HG03064 (cell line): ENCODE measurements around the gene CLEC5A.
"Not testable (repeated sequence)": the region's sequence is repeated elsewhere in the genome, so short reads cannot be mapped to it uniquely, and the experiment has no call there.

ENCODE experiments used
- ATAC-seq: cut with Tn5 transposase; IDR thresholded peaks from one replicate; pipeline ENCODE4 v1.9.1; 2021; ENCODE audit warnings: low read depth; ENCODE audit not compliant: unreplicated experiment

CLEC5A gene

DNA sequence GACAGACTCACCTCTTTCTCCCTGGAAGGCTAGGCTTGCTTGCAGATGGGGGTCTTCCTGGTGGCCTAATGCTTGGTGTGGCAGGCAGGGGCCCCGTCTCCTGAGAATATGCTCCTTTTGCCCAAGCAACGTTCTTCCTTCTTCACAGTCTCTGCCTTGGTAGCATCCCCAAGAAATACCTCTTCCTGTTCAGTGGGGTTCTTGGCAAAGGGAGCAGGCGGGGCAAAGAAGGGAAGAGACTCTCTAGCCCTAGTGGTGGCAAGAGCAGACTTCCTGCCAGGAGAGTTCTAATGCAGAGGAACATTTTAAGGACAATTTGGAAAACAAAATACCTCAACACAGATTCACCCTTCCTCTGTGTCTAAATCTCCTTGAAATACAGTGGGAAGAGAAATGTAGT, at the start of gene CLEC5A:
Gene CLEC5A (minus strand): TSS at position 179 of the 400 bp plus-strand sequence. CDS start 682 bp downstream, outside the sequence.
- no peak for ATAC-seq

- ATAC-seq = no peak
These were observed 46.6 kb upstream of the CLEC5A start for GRCh38 chr7:141993354-141993753.

- no peak for ATAC-seq
These were observed 45.9 kb upstream of the CLEC5A start for GRCh38 chr7:141992688-141993087.

GRCh38 chr7:141992156-141992555, 45.4 kb upstream of the CLEC5A start:
- ATAC-seq = no peak

GRCh38 chr7:141991140-141991539, 44.4 kb upstream of the CLEC5A start:
- ATAC-seq = no peak

- no peak for ATAC-seq
These were observed 43.4 kb upstream of the CLEC5A start for GRCh38 chr7:141990011-141990725.

DNA sequence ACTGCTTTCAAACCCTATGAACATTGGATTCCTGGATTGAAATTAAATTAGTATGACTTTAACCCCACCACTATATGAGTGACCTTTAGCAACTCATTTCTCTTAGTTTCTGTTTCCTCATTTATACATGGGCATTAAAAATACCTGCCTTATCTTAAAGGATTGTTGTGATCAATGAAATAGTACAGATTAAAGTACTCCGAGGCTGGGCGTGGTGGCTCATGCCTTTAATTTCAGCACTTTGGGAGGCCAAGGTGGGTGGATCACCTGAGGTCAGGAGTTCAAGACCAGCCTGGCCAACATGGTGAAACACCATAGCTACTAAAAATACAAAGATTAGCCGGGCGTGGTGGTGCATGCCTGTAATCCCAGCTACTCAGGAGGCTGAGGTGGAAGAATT, 41.0 kb upstream of the CLEC5A start:
- not testable (repeated sequence) for ATAC-seq

DNA sequence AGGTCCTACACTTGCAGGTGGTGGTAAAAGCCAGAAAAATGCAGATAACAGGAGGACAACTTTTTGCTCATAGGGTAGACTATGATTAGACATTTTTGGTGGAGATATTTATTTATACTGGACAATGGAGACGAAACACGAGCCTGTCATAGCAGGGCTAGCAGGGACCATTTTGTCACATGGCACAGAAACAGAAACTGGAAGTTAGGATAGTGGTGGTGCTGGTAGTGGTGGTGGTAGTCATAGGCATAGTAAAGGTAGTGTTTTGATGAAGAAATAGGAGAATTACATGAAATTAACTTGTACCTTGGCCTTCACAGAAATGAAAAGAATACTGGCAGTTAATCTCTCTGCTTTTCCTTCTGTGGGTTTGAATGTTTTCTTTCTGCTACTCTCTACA, 40.1 kb upstream of the CLEC5A start:
- no peak for ATAC-seq

- ATAC-seq = not testable (repeated sequence)
These were observed 39.2 kb upstream of the CLEC5A start for GRCh38 chr7:141985926-141986325.

- no peak for ATAC-seq
These were observed 32.8 kb upstream of the CLEC5A start for GRCh38 chr7:141979568-141979967.

DNA sequence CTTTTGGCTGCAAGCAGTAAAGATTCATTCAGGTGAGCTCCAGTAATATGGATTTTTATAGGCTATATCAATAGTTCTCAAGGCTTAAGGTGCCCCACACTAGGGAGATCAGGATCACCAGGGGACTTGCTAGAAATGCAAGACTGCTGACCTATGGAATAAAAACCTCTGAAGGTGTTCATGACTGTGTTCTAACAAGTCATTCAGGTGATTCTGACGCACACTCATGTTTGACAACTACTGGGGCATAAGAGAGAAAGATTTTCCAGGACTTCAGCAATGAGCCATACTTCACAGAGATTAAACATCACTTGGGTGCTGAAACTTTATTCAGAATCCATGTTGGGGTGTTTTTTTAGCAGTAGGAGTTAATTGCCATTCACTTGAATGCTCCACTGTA, 31.6 kb upstream of the CLEC5A start:
- ATAC-seq = no peak

- ATAC-seq = no peak
These were observed 29.9 kb upstream of the CLEC5A start for GRCh38 chr7:141976524-141977245.

DNA sequence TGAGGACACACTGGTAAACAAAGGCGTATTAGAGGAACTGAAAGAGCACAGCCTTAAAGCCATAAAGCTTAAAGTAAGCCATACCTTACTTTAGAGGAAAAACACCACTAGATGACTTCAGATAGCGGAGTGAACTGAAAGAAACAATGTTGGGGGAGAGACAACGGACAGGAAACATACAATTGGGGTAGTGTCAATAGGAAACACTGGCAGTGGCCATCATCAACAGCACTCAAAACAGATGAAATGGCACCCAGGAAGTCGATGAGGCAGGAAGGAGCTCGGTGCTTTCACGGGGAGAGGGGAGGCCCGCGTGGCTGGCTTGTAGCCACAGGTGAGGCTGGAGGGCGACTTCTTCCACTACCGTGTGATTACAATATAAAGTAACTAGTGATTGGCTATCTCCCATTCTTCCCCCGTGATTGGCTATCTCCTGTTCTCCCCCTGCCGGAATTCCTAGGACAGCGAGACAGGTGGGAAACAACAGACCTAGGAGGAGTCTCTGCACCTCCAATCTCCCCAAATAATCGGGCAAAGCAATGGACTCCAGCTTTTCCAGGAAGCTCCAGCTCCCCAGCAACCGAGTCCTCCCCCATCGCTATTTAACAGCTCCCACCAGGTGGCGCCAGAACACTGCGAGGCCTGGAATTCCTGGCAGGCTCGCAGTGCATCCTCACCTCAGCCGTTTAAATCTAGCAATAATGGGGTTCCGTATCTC, 29.2 kb upstream of the CLEC5A start:
- ATAC-seq = peak; percentile 80

DNA sequence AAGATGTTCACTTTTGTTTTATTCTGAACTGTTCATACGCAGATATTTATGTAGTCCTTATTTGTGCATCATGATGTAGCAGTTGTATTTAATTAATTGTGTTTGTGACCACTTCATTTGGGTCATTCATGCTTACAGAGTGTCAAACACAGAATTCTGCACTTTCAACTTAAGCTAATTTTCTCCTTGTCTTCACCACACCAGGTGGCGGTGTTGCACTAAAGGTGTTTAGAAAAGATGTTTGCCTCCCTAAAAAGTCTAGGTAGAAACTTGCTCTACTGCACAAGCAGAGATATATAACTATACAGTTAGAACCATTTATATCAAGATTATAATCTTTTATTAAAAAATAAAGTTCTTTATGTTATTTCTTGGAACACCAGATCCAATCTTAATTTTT, 28.1 kb upstream of the CLEC5A start:
- no peak for ATAC-seq

GRCh38 chr7:141973673-141974072, 26.9 kb upstream of the CLEC5A start, which contains the start of gene TAS2R38:
TAS2R38 (minus strand) TSS chr7:141973773; CDS start chr7:141973689, 84 bp downstream.
- ATAC-seq = no peak

GRCh38 chr7:141960687-141961422, 14.1 kb upstream of the CLEC5A start:
- ATAC-seq = no peak

DNA sequence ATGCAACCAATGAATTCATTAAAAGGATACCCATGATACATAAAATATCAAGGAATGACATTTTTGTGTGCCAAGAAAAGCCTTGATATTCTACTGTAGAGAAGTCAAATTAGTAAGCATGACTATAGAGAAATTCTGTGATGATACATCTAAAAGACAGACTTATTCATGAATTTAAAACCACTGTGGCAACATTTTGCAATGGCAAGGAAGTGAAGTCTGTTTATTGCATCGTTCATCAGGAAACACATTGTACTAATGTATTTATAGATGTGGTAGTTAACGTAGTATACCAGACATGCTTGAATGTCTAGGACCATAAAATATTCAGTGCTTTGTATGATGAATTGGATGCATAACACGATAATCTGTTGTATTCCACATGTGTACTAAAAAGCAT, 9.3 kb upstream of the CLEC5A start:
- ATAC-seq = no peak

- no peak for ATAC-seq
These were observed 7.6 kb upstream of the CLEC5A start for GRCh38 chr7:141954334-141954733.

DNA sequence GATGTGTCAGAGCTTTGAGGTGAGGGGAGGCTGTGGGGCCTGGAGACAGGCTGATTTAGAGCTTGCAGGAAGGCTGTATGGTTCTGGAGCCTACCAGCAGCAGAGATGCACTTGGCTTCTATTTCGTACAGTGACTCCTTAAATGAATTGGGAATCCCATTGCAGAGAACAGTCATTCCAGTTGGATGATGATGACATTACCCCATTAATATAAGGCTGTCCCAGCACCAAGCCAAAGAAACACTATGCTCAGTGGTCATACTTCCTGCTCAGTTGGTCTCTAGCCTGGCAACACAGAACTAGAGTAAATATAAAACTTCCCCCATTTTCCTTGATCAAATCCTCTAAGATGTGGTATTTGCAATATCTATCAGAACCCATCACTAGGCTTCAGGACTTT, 5.7 kb upstream of the CLEC5A start:
- no peak for ATAC-seq

DNA sequence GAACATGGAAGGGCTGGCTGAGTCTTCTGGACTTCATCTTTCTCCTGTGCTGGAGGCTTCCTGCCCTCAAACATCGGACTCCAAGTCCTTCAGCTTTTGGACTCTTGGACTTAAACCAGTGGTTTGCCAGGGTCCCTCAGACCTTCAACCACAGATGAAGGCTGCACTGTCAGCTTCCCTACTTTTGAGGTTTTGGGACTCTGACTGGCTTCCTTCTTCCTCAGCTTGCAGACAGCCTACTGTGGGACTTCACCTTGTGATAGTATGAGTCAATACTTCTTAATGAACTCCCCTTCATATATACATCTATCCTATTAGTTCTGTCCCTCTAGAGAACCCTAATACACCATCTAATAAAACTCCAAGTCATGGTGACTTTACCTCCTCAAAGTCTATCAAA, 4.0 kb upstream of the CLEC5A start:
- ATAC-seq = no peak

DNA sequence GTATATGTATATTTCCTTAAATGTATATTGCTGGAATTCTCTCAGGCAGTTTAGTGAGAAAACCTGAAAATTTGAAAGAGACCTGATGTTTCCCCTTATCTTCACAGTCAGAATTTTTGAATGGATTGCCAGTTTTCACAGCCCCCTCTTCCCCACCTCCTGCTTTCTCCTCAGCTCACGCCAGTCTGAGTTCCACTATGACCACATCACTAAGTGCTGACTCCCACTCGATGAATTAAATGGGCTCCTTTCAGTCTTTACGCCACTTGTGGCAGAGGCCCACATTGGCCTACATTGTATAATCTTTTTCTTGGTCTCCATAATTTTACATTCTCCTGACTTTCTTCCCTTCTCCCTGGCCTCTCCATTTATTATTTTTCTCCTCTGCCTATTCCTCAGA, 3.1 kb upstream of the CLEC5A start:
- no peak for ATAC-seq
